ENCODE measurements around the gene ERICH3. TPM values are rescaled to one million over a fixed set of nuclear protein-coding genes. Genes with fewer than 3 reads are reported as not detected.

ERICH3 gene
- total RNA-seq, 4 donors from 2014 or later = not detected

DNA sequence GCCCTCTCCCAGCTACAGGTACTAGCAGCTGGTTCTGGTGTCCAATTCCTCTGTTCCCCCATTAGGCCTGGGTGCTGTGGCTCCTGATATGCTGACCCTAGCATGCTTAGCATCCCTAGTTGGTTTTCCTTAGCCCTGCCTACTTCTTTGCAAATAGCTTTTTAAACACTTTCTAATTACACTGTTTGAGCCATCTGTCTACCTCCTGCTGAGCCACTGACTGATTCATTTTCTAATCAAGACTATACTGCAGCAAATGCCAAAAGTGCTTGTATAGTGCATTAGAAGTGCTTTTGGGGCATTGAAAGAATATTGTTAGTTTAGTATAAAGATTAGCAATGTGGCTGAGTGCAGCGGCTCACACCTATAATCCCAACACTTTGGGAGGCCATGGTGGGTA, 36.3 kb downstream of the ERICH3 start:
- DNase-seq = no peak
- TF ChIP-seq, protein P1, sequence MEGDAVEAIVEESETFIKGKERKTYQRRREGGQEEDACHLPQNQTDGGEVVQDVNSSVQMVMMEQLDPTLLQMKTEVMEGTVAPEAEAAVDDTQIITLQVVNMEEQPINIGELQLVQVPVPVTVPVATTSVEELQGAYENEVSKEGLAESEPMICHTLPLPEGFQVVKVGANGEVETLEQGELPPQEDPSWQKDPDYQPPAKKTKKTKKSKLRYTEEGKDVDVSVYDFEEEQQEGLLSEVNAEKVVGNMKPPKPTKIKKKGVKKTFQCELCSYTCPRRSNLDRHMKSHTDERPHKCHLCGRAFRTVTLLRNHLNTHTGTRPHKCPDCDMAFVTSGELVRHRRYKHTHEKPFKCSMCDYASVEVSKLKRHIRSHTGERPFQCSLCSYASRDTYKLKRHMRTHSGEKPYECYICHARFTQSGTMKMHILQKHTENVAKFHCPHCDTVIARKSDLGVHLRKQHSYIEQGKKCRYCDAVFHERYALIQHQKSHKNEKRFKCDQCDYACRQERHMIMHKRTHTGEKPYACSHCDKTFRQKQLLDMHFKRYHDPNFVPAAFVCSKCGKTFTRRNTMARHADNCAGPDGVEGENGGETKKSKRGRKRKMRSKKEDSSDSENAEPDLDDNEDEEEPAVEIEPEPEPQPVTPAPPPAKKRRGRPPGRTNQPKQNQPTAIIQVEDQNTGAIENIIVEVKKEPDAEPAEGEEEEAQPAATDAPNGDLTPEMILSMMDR (IDR thresholded peaks at IDR 0.05) = no peak
- no peak for TF ChIP-seq POLR2A (IDR thresholded peaks at IDR 0.05)
- Histone ChIP-seq H3K4me1 (no peaks in the 10 kb centered on the region), H3K36me3 (no peaks in the 10 kb centered on the region), H3K27ac (no peak overlapping the region), H3K27me3 (no peaks in the 10 kb centered on the region), H3K4me3 (no peak overlapping the region), H3K9me3 (no peaks in the 10 kb centered on the region)
- 38 to 88% methylated on average over 1 of the region's 1 CpG for WGBS, 2 donors
- intact Hi-C loops (cut with DNase I) = no loop called here

DNA sequence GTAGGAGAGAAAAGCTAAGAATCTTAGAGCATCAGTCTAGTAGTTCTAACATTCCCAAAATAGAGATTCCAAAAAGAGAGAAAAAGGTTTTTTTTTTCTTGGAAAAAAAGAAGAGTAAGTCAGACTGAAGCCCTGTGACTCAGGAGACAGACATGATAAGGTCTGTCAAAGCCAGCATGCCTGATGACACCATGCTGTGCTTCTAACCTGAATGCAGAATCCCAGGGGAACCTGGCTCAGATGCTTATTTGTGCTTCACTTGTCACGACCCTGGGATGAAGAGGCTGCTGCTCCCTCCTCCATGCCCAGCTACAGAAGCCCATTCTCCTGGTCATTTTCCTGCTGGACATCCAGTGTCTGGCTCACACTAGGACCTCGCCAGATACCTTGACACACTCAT, 44.3 kb downstream of the ERICH3 start:
- WGBS, 2 donors = 25 to 49% methylated on average over 2 of the region's 2 CpGs
- intact Hi-C loops (cut with DNase I) = no loop called here
- Histone ChIP-seq H3K27ac (no peak overlapping the region), H3K36me3 (no peaks in the 10 kb centered on the region), H3K9me3 (no peaks in the 10 kb centered on the region), H3K27me3 (no peaks in the 10 kb centered on the region), H3K4me1 (no peaks in the 10 kb centered on the region), H3K4me3 (no peak overlapping the region)
- TF ChIP-seq, protein P1 (IDR thresholded peaks at IDR 0.05) = no peak
- no peak for TF ChIP-seq POLR2A (IDR thresholded peaks at IDR 0.05)
- no peak for DNase-seq

DNA sequence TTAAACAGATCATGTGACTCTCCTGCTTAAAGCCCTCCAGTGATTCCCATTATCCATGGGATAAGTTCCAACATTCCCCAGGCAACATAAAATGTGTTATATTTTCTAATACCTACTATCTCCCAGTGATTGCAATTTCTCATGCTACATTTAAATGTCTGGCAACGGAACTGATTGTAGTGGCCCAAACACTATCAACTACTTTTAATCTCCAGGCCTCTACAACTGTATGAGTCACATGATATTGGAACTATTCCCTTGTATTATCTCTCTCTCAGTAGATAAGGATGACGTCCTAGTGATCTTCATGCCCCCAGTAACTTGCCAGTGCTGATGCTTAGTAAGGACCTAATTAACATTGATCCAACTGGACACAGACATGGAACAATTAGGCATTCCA, 49.9 kb downstream of the ERICH3 start:
- WGBS, 2 donors = 75 to 85% methylated on average over 2 of the region's 2 CpGs
- DNase-seq = no peak
- Histone ChIP-seq H3K36me3 (no peaks in the 10 kb centered on the region), H3K27me3 (no peaks in the 10 kb centered on the region), H3K4me3 (no peak overlapping the region), H3K9me3 (no peaks in the 10 kb centered on the region), H3K4me1 (no peaks in the 10 kb centered on the region), H3K27ac (no peak overlapping the region)
- TF ChIP-seq, protein P1 (IDR thresholded peaks at IDR 0.05) = no peak
- TF ChIP-seq POLR2A (IDR thresholded peaks at IDR 0.05) = no peak
- intact Hi-C loops (cut with DNase I) = no loop called here

DNA sequence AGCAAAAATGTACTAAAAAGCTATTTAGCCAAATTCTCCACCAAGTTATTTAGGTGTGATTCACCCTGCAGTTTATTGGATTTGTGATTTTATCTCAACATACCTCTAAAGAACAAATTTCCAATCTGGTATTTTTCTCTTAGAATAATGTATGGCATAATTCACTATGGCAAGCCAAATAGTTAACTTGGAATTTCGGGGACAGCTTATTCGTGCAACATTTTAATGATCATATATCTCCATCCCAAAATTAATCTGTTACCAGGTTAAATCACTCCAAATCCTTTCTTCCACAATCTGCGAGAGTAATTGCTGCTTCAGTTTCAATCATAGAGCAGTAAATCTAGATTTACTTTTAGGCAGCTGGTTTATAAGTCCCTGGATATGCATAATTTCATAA, 53.4 kb downstream of the ERICH3 start:
- Histone ChIP-seq H3K36me3 (no peaks in the 10 kb centered on the region), H3K27me3 (no peaks in the 10 kb centered on the region), H3K4me3 (no peak overlapping the region), H3K4me1 (no peaks in the 10 kb centered on the region), H3K9me3 (no peaks in the 10 kb centered on the region), H3K27ac (no peak overlapping the region)
- intact Hi-C loops (cut with DNase I) = no loop called here
- WGBS, 2 donors = 64 to 69% methylated on average over 3 of the region's 3 CpGs
- no peak for TF ChIP-seq POLR2A (IDR thresholded peaks at IDR 0.05)
- TF ChIP-seq, protein P1 (IDR thresholded peaks at IDR 0.05) = no peak
- no peak for DNase-seq

DNA sequence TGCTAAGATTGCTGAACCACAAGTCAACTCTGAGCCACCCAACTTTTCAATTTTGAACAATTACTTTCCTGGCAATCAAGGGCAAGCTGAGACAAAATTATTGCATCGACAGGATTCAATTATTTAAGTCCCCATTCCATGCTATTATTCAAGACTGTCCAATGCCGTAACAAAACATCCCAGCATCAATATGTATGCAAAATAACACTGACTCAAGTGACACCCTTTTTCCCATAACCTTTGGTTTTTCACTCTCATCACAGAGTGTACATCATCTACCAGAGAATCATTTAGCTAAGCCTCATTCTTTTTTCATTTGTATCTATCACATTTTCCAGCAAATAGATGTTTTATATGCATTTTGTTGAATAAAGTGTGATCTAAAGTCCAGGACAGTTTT, 54.6 kb downstream of the ERICH3 start:
- WGBS, 2 donors = 43% methylated on average over 1 to 2 of the region's 2 CpGs
- DNase-seq = no peak
- Histone ChIP-seq H3K4me1 (no peaks in the 10 kb centered on the region), H3K27me3 (no peaks in the 10 kb centered on the region), H3K36me3 (no peaks in the 10 kb centered on the region), H3K4me3 (no peak overlapping the region), H3K27ac (no peak overlapping the region), H3K9me3 (no peaks in the 10 kb centered on the region)
- intact Hi-C loops (cut with DNase I) = no loop called here
- no peak for TF ChIP-seq POLR2A (IDR thresholded peaks at IDR 0.05)
- TF ChIP-seq, protein P1 (IDR thresholded peaks at IDR 0.05) = no peak
